Endothelial cell of umbilical vein (primary cell): ENCODE measurements around the gene SEC62. TPM values are rescaled to one million over a fixed set of nuclear protein-coding genes. Genes with fewer than 3 reads are reported as not detected.

Experiments
- BruUV-seq: library from RNA; stranded (reverse); fragments of 400-500 nt; replicated peaks from 2 replicates; lab custom pipeline; 2021; lab: Mats Ljungman, UMichigan
- CTCF ChIA-PET: fragments of 300-600, 350-600 bp; sonication (Branson Sonifier 250); formaldehyde crosslinking; loops from one replicate; lab custom pipeline; 2021; ENCODE audit warnings: antibody characterized with exemption, inconsistent platforms; lab: Charles Lee
- POLR2A ChIA-PET: fragments of 300-600, 350-600 bp; sonication (Branson Sonifier 250); formaldehyde crosslinking; loops from one replicate; lab custom pipeline; 2021; ENCODE audit warnings: antibody characterized with exemption, inconsistent platforms; lab: Charles Lee
- DNase-seq: peaks from one replicate; pipeline ENCODE4 v3.0.0-alpha.2; 2011; ENCODE audit warnings: low read depth, low spot score
- FAIRE-seq: peaks from 2 replicates; lab custom pipeline; 2011; peaks lifted over from hg19 to GRCh38; lab: Jason Lieb, UNC
- H2AFZ ChIP-seq: 2 replicates; pipeline ENCODE4 v1.6.0; 2012; ENCODE audit warnings: low read depth, low read length, control low read depth, inconsistent platforms
- H3K27ac ChIP-seq: 2 replicates; pipeline ENCODE4 v1.5.1; 2011; ENCODE audit warnings: low read depth, mild to moderate bottlenecking, control low read depth, low read length, moderate library complexity; ENCODE audit not compliant: insufficient read depth
- H3K27me3 ChIP-seq, 2 experiments: 2 replicates each; pipeline versions ENCODE4 v1.6.0 to v1.6.1; 2011; ENCODE audit warnings: low read length in 2 of 2, mixed read lengths in 1 of 2; ENCODE audit not compliant: control insufficient read depth in 2 of 2, insufficient read depth in 2 of 2
- H3K36me3 ChIP-seq, 2 experiments: 2 replicates in 1 of 2; 3 replicates in 1 of 2; pipeline ENCODE4 v1.5.1; 2011; ENCODE audit warnings: low read length in 2 of 2, mild to moderate bottlenecking in 1 of 2, moderate library complexity in 1 of 2; ENCODE audit not compliant: control insufficient read depth in 2 of 2, insufficient read depth in 2 of 2; ENCODE audit errors: extremely low read depth in 1 of 2
- H3K4me1 ChIP-seq: 3 replicates; pipeline ENCODE4 v1.5.1; 2011; ENCODE audit warnings: mild to moderate bottlenecking, low read length; ENCODE audit not compliant: control insufficient read depth, insufficient read depth; ENCODE audit errors: extremely low read depth
- H3K4me2 ChIP-seq: 2 replicates; pipeline ENCODE4 v1.6.1; 2011; ENCODE audit warnings: low read length, control low read depth, mixed read lengths; ENCODE audit not compliant: insufficient read depth
- H3K4me3 ChIP-seq, 3 experiments: fragments of 200-600 bp in 1 of 3; sonication (generic), shearing (Covaris generic) in 1 of 3; replicated peaks in 1 of 3; 2 replicates each; pipeline ENCODE4 v1.5.1; 2011 to 2016; ENCODE audit warnings: control low read depth in 3 of 3, low read length in 3 of 3, mild to moderate bottlenecking in 2 of 3, inconsistent platforms in 1 of 3, low read depth in 1 of 3, moderate library complexity in 1 of 3; ENCODE audit not compliant: insufficient read depth in 1 of 3
- H3K79me2 ChIP-seq: 2 replicates; pipeline ENCODE4 v1.6.0; 2012; ENCODE audit warnings: low read length, inconsistent platforms; ENCODE audit not compliant: control insufficient read depth, insufficient read depth
- H3K9ac ChIP-seq: replicated peaks from 2 replicates; pipeline ENCODE3; 2011; ENCODE audit warnings: low read length, control low read depth; ENCODE audit not compliant: insufficient read depth; ENCODE audit errors: extremely low read depth
- H3K9me1 ChIP-seq: replicated peaks from 3 replicates; pipeline ENCODE4 v1.6.0; 2011; ENCODE audit warnings: mild to moderate bottlenecking, low read length; ENCODE audit not compliant: control insufficient read depth, insufficient read depth; ENCODE audit errors: extremely low read depth
- H3K9me3 ChIP-seq: replicated peaks from 2 replicates; pipeline ENCODE4 v1.5.1; 2012; ENCODE audit warnings: low read length, inconsistent platforms; ENCODE audit not compliant: control insufficient read depth, insufficient read depth
- H4K20me1 ChIP-seq: replicated peaks from 2 replicates; pipeline ENCODE3; 2011; ENCODE audit warnings: mild to moderate bottlenecking, low read length; ENCODE audit not compliant: control insufficient read depth, insufficient read depth; ENCODE audit errors: extremely low read depth
- EZH2 ChIP-seq: IDR thresholded peaks from 2 replicates; pipeline ENCODE4 v1.6.1; 2012; ENCODE audit warnings: borderline replicate concordance, low read depth, mild to moderate bottlenecking, moderate library complexity, low read length, inconsistent platforms; ENCODE audit not compliant: severe bottlenecking
- POLR2A ChIP-seq: IDR thresholded peaks from 2 replicates; pipeline ENCODE4 v1.6.1; 2012; ENCODE audit warnings: low read depth, mild to moderate bottlenecking, control low read depth, low read length
- POLR2AphosphoS5 ChIP-seq: IDR thresholded peaks from 2 replicates; pipeline ENCODE4 v1.6.1; 2012; ENCODE audit warnings: low read depth, mild to moderate bottlenecking, control low read depth, low read length, moderate library complexity; ENCODE audit not compliant: insufficient read depth
- dilution Hi-C: fragments of 300-500 bp; cut with MboI; formaldehyde crosslinking; loops from one replicate; pipeline ENCODE4 v1.15.0; 2019; ENCODE audit warnings: low sequenced_read_pairs; ENCODE audit not compliant: extremely low pct_ligation_motif_present
- intact Hi-C: fragments of 100-400 bp; cut with micrococcal nuclease; formaldehyde crosslinking; loops from one replicate; pipeline ENCODE4 v1.10.0; 2022
- polyA plus RNA-seq, 4 experiments: library from polyadenylated mRNA; depleted of rRNA in 3 of 4; stranded (reverse) in 3 of 4; unstranded in 1 of 4; fragments of >200 nt; gene quantifications; 2 replicates each; pipeline versions ENCODE4 v1.2.1 to v1.2.3, GENCODE V29; 2011 to 2012; ENCODE audit warnings: missing spikeins in 1 of 4
- total RNA-seq: library from RNA; stranded (reverse); gene quantifications from 2 replicates; pipeline ENCODE4 v1.2.3, GENCODE V29; 2021
- TF ChIP-seq, protein P1 (sequence below), 2 donors: IDR thresholded peaks; 1 replicate in 1 of 2; 2 replicates in 1 of 2; pipeline ENCODE4 v1.5.1; 2011; ENCODE audit warnings: low read length in 2 of 2, mild to moderate bottlenecking in 2 of 2, moderate library complexity in 2 of 2, control low read depth in 1 of 2, inconsistent platforms in 1 of 2, low read depth in 1 of 2; ENCODE audit not compliant: insufficient read depth in 1 of 2; ENCODE audit errors: extremely low read depth in 1 of 2

The SEC62 gene
- total and polyA plus RNA-seq, 2 donors (not counting 3 experiments of a cell fraction or from before 2014, with no cell fraction given): 90.7 to 90.8 TPM

GRCh38 chr3:170037463-170038433 lies 71.1 kb downstream of the SEC62 start, which contains the start of gene GPR160:
GPR160 (plus strand) TSS chr3:170037995; CDS start chr3:170083973, 45,978 bp downstream.
- Histone ChIP-seq H3K4me2 (peak within 1 kb of the TSS; percentile 71), H4K20me1 (no peaks in the 10 kb centered on the region), H2AFZ (peak within 1 kb of the TSS; percentile 66), H3K4me1 (peaks cover 5% of the 10 kb centered on the region), H3K4me3 (peak within 1 kb of the TSS; percentile 30 to 43 (median 38)), H3K36me3 (no peaks in the 10 kb centered on the region), H3K27me3 (peaks cover 31 to 33% of the 10 kb centered on the region in 2 experiments), H3K9me3 (no peaks in the 10 kb centered on the region), H3K27ac (no peak within 1 kb of the TSS), H3K79me2 (no peaks in the 10 kb centered on the region), H3K9ac (no peak within 1 kb of the TSS), H3K9me1 (no peaks in the 10 kb centered on the region)
- intact Hi-C loops (loop anchor here (5.0 kb wide), 2 partner anchors 175 to 265 kb away; partner anchors contain the start of gene MYNN), dilution Hi-C loops (no loop called here)
- ChIA-PET POLR2A (no interaction called here), CTCF (interaction anchor here (0.6 to 1.7 kb wide), 5 partner anchors 8 to 815 kb away, joined by 3 to 6 read pairs (median 3); no protein-coding TSS in a partner anchor)
- FAIRE-seq (no peak), DNase-seq (peak; percentile 26)
- BruUV-seq: no TSS peak
- TF ChIP-seq, protein P1, sequence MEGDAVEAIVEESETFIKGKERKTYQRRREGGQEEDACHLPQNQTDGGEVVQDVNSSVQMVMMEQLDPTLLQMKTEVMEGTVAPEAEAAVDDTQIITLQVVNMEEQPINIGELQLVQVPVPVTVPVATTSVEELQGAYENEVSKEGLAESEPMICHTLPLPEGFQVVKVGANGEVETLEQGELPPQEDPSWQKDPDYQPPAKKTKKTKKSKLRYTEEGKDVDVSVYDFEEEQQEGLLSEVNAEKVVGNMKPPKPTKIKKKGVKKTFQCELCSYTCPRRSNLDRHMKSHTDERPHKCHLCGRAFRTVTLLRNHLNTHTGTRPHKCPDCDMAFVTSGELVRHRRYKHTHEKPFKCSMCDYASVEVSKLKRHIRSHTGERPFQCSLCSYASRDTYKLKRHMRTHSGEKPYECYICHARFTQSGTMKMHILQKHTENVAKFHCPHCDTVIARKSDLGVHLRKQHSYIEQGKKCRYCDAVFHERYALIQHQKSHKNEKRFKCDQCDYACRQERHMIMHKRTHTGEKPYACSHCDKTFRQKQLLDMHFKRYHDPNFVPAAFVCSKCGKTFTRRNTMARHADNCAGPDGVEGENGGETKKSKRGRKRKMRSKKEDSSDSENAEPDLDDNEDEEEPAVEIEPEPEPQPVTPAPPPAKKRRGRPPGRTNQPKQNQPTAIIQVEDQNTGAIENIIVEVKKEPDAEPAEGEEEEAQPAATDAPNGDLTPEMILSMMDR (IDR thresholded peaks at IDR 0.05; ENCODE audit: extremely low read depth in 1 of 2, insufficient read depth in 1 of 2, low read depth in 1 of 2, low read length in 2 of 2): peak; percentile 48 to 79
- TF ChIP-seq POLR2AphosphoS5 (no peak), POLR2A (no peak), EZH2 (no peak)
